GM13977 (cell line): ENCODE measurements around the gene SMYD4.
A peak's percentile ranks its signal among the peaks of the same experiment; 100 is the strongest.
"Not testable (repeated sequence)": the region's sequence is repeated elsewhere in the genome, so short reads cannot be mapped to it uniquely, and the experiment has no call there.

Experiments used
- DNase-seq: peaks from one replicate; pipeline ENCODE4 v3.0.0; 2012; ENCODE audit warnings: low spot score
- CTCF ChIP-seq: IDR thresholded peaks from 2 replicates; pipeline ENCODE4 v1.5.1; 2012; ENCODE audit warnings: mild to moderate bottlenecking, control low read depth; ENCODE audit not compliant: insufficient read depth; ENCODE audit errors: extremely low read depth, missing control alignments
- in situ Hi-C: fragments of 300-500 bp; cut with MboI; formaldehyde crosslinking; loops from one replicate; pipeline ENCODE4 v1.12.0; 2022; ENCODE audit warnings: low sequenced_read_pairs, low pct_unique_long_range_greater_than_20kb, mixed read lengths, inconsistent platforms; ENCODE audit not compliant: unreplicated experiment

SMYD4 gene

GRCh38 chr17:1776328-1776727, 53.4 kb downstream of the SMYD4 start:
- DNase-seq: no peak
- in situ Hi-C loops: no loop called here
- TF ChIP-seq CTCF: no peak

- in situ Hi-C loops: no loop called here
- no peak for DNase-seq
- TF ChIP-seq CTCF: no peak
These were observed 55.1 kb downstream of the SMYD4 start for GRCh38 chr17:1774390-1775176.

- in situ Hi-C loops: no loop called here
- TF ChIP-seq CTCF: no peak
- no peak for DNase-seq
These were observed 56.0 kb downstream of the SMYD4 start for GRCh38 chr17:1773696-1774181.

GRCh38 chr17:1773000-1773695, 56.6 kb downstream of the SMYD4 start:
- DNase-seq, in situ Hi-C loops: not testable (repeated sequence)

GRCh38 chr17:1769822-1770477, 59.8 kb downstream of the SMYD4 start:
- in situ Hi-C loops: no loop called here
- DNase-seq: no peak
- no peak for TF ChIP-seq CTCF

GRCh38 chr17:1767358-1767757, 62.3 kb downstream of the SMYD4 start:
- in situ Hi-C loops: no loop called here
- peak; percentile 10 for TF ChIP-seq CTCF
- no peak for DNase-seq
